ENCODE data around the gene SLC31A1. TPM values are rescaled to one million over a fixed set of nuclear protein-coding genes. Genes with fewer than 3 reads are reported as not detected.
A peak's percentile ranks its signal among the peaks of the same experiment; 100 is the strongest.

Gene SLC31A1
- total RNA-seq (10 to 100 TPM in 4 of 6 donors, 1 to 10 TPM in 2; 7.6 to 16.1 (median 12.8) TPM), polyA plus RNA-seq (1 to 10 TPM; 2.5 to 6.7 TPM)

DNA sequence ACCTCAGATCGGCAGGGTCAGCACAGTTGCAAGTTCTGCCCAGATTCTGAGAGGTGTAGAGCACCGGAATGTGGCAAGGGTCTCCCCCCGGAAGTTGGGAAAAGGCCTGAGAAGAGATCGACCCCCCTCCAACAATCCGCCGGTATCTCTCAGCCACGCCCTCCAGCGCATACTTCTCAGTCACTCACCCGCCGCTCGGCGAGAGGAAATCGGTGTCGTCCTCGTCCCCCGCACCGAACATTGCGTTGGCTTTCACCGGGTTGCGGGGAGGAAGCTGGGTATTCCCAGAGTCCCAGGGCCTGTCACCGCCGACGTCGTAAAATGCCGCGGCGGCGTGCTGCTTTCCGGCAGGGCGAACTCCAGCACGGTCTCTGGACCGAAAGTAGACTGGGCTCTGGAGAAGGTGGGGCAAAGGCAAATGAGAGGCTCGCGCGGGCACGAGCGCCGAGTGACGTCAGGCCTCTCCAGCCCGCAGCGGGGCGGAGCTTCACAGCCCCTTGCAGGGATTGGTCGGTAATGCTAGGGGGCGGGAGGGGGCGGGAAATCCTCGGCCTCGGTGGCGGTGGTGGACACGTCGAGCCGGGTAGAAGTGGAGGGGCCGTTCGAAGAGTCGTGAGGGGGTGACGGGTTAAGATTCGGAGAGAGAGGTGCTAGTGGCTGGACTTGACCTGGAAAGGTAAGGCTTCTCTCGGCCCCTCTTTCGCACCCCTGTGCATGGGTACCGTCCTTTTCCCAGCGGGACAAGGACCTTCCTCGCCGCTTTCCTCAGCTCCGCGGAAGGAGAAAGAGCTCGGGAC is at the start of gene SLC31A1, which contains the start of gene FKBP15:
SLC31A1 (plus strand) TSS at position 542 of the 797 bp plus-strand sequence. CDS start 34,605 bp downstream, outside the sequence.
FKBP15 (minus strand) TSS at position 275 of the 797 bp plus-strand sequence; CDS start at position 241, 34 bp downstream.
- FAIRE-seq (peak; percentile 84), DNase-seq (peak; percentile 97 to 99 (median 98)), ATAC-seq (peak; percentile 98 to 99 (median 98))
- Histone ChIP-seq H3K36me3 (no peaks in the 10 kb centered on the region), H3K27me3 (no peaks in the 10 kb centered on the region), H3K4me1 (peaks cover 7 to 27% (median 21%) of the 10 kb centered on the region in 3 donors), H3K9me3 (no peaks in the 10 kb centered on the region), H3K27ac (peak within 1 kb of the TSS; percentile 58 to 86 (median 70)), H3K4me3 (peak within 1 kb of the TSS; percentile 56 to 72 (median 68))
- intact Hi-C loops (cut with DNase I) = no loop called here
- WGBS, 2 donors = 0% methylated on average over 50 to 65 of the region's 65 CpGs
- TF ChIP-seq, protein P1, sequence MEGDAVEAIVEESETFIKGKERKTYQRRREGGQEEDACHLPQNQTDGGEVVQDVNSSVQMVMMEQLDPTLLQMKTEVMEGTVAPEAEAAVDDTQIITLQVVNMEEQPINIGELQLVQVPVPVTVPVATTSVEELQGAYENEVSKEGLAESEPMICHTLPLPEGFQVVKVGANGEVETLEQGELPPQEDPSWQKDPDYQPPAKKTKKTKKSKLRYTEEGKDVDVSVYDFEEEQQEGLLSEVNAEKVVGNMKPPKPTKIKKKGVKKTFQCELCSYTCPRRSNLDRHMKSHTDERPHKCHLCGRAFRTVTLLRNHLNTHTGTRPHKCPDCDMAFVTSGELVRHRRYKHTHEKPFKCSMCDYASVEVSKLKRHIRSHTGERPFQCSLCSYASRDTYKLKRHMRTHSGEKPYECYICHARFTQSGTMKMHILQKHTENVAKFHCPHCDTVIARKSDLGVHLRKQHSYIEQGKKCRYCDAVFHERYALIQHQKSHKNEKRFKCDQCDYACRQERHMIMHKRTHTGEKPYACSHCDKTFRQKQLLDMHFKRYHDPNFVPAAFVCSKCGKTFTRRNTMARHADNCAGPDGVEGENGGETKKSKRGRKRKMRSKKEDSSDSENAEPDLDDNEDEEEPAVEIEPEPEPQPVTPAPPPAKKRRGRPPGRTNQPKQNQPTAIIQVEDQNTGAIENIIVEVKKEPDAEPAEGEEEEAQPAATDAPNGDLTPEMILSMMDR (IDR thresholded peaks at IDR 0.05) = no peak

DNA sequence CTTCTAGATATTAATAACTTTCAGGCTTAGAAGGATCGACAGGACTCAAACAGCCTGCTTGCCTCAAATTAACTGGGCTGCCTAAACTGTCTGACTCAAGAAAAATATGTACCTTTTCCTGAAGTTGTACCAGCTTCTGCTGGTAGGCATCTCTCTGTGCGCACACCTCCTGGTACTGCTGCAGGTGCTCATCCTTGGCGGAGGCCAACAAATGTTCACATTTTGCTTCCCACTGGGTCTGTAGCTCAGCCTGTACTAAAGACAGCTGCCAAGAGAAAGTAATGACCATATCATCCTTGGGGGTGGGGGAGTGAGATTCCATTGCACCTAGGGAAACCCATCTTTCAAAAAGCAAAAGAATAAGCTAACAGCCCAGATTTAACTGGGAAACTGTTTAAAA is 48.0 kb upstream of the SLC31A1 start:
- Histone ChIP-seq H3K27ac (no peak overlapping the region), H3K4me3 (no peak overlapping the region), H3K9me3 (no peaks in the 10 kb centered on the region), H3K4me1 (no peaks in the 10 kb centered on the region), H3K27me3 (no peaks in the 10 kb centered on the region), H3K36me3 (peaks cover 0 to 74% (median 27%) of the 10 kb centered on the region in 3 donors)
- TF ChIP-seq, protein P1 (IDR thresholded peaks at IDR 0.05) = no peak
- 90 to 95% methylated on average over 3 of the region's 3 CpGs for WGBS, 2 donors
- DNase-seq = no peak
- intact Hi-C loops (cut with DNase I) = no loop called here
- no peak for ATAC-seq
- no peak for FAIRE-seq

DNA sequence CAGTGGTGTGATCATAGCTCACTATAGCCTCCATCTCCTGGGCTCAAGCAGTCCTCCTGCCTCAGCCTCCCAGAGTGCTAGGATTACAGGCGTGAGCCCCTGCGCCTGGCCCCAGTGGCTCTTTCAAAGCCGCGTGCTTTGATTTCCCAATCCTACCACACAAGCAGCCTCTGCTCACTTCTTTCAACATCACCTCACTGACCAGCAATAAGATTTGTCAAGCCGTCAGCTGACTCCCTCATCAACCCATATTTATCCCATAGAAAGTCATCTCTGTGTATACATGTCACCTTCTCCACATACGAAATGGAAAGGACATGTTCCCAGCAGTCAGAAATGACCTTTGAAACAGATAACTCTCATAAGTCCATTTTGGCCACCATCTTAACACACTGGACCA is 44.5 kb upstream of the SLC31A1 start:
- H3K4me3 ChIP-seq = no peak overlapping the region
- TF ChIP-seq, protein P1 (IDR thresholded peaks at IDR 0.05) = no peak
- intact Hi-C loops (cut with DNase I) = no loop called here
- WGBS, 2 donors = 94 to 98% methylated on average over 6 of the region's 6 CpGs
- DNase-seq = no peak
- no peaks in the 10 kb centered on the region for H3K9me3 ChIP-seq
- no peaks in the 10 kb centered on the region for H3K4me1 ChIP-seq
- H3K36me3 ChIP-seq = peaks cover 0 to 60% (median 31%) of the 10 kb centered on the region in 3 donors
- FAIRE-seq = no peak
- H3K27me3 ChIP-seq = no peaks in the 10 kb centered on the region
- no peak for ATAC-seq
- H3K27ac ChIP-seq = no peak overlapping the region

DNA sequence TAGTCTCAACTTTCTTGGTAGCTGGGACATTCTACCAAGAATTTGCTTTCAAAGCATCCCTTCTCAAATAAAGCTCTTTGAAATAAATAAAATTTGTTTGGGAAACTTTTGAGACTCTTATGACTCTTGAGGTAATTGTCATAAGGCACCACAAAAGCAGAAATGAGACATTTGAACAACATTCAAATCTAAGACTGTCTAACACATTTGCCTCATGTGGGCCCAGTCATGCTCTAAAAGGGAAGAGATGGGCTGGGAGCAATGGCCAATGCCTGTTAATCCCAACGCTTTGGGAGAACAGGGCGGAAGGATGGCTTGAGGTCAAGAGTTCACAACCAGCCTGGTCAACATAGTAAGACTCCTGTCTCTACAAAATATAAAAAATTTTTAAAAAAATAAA is 44.1 kb upstream of the SLC31A1 start:
- Histone ChIP-seq H3K9me3 (no peaks in the 10 kb centered on the region), H3K27ac (no peak overlapping the region), H3K4me1 (no peaks in the 10 kb centered on the region), H3K27me3 (no peaks in the 10 kb centered on the region), H3K36me3 (peaks cover 0 to 64% (median 34%) of the 10 kb centered on the region in 3 donors), H3K4me3 (no peak overlapping the region)
- FAIRE-seq (no peak), ATAC-seq (no peak), DNase-seq (no peak)
- intact Hi-C loops (cut with DNase I) = no loop called here
- TF ChIP-seq, protein P1 (IDR thresholded peaks at IDR 0.05) = no peak
- 97 to 100% methylated on average over 2 of the region's 2 CpGs for WGBS, 2 donors

DNA sequence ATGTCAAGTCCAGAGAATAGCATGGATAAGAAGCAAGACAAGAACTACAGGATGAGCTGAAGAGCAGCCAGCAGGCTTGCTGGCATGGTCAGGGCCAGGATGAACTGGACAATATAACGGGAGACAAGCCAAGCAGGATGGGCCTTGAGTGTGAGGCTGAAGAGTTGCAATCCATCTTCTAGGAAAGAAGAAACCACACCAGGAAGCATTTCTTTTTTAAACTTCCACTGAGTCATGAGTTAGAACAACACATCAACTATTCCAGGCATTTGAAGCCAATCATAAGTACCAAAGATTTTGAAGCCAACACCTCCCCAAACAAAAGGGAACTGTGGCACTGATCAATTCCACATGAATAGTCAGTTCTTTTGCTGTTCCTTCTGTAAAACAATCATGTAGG is 43.3 kb upstream of the SLC31A1 start:
- TF ChIP-seq, protein P1 (IDR thresholded peaks at IDR 0.05) = no peak
- ATAC-seq (no peak), FAIRE-seq (no peak), DNase-seq (no peak)
- Histone ChIP-seq H3K27me3 (no peaks in the 10 kb centered on the region), H3K4me3 (no peak overlapping the region), H3K9me3 (no peaks in the 10 kb centered on the region), H3K27ac (no peak overlapping the region), H3K36me3 (peaks cover 0 to 63% (median 28%) of the 10 kb centered on the region in 3 donors), H3K4me1 (no peaks in the 10 kb centered on the region)
- intact Hi-C loops (cut with DNase I) = no loop called here
- 94 to 97% methylated on average over 1 of the region's 1 CpG for WGBS, 2 donors
